ENCODE results near the gene ADGRG3. TPM values are rescaled to one million over a fixed set of nuclear protein-coding genes. Genes with fewer than 3 reads are reported as not detected.

The ADGRG3 gene
- total RNA-seq, 5 donors from 2014 or later (not counting 1 experiment from before 2014, with no cell fraction given), result 0.16 to 1.8 (median 0.40) TPM; not detected in 1

DNA sequence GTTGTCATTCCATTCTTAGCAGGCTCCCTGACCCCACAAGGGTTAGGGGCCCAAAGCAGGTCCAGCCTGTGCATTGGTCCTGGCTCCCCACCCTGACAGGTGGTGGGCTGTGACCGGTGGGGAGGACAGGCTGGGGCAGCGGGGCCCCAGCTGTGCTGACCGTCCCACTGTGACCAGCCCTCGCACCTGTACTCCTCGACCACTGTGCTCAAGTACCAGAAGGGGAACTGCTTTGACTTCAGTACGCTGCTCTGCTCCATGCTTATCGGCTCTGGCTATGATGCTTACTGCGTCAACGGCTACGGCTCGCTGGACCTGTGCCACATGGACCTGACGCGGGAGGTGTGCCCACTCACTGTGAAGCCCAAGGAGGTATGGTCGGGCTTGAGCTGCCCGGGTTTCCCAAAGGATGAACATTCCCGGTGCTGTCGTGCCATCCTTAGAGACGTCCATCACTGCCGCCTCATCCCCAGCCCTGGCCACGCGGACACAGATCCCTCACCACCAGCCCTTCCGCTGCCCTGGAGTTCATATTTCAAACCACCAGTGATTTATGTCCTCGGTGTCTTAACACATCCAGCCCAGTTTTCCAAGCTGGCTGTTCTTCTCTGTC is 33.8 kb downstream of the ADGRG3 start:
- POLR2A ChIA-PET, result no interaction called here

GRCh38 chr16:57703416-57704010 is 35.4 kb downstream of the ADGRG3 start:
- ChIA-PET CTCF (interaction anchor here (0.6 to 0.8 kb wide), 3 partner anchors 20 to 701 kb away, joined by 3 to 8 read pairs (median 3); no protein-coding TSS in a partner anchor), POLR2A (no interaction called here)
- Mint-ChIP-seq H3K27me3 (peaks cover 4 to 6% of the 10 kb centered on the region in 2 donors), H3K4me3 (no peak overlapping the region), H3K36me3 (no peaks in the 10 kb centered on the region), H3K4me1 (no peaks in the 10 kb centered on the region), H3K9me3 (no peaks in the 10 kb centered on the region), H3K27ac (no peak overlapping the region)
- Histone ChIP-seq H3K27ac (ENCODE audit: low read length) (no peak overlapping the region), H3K9me3 (no peaks in the 10 kb centered on the region), H3K4me1 (ENCODE audit: control insufficient read depth in 1 of 2, extremely low read depth in 1 of 2, insufficient read depth in 2 of 2, low read length in 2 of 2) (no peaks in the 10 kb centered on the region), H3K36me3 (ENCODE audit: control insufficient read depth in 2 of 2, extremely low read depth in 1 of 2, insufficient read depth in 1 of 2, low read length in 1 of 2) (no peaks in the 10 kb centered on the region), H3K4me3 (ENCODE audit: control insufficient read depth in 1 of 2, extremely low read depth in 1 of 2, low read length in 1 of 2) (no peak overlapping the region), H3K27me3 (replicated peaks in 1 of 2; ENCODE audit: control insufficient read depth in 2 of 2, extremely low read depth in 1 of 2, insufficient read depth in 2 of 2, low read length in 1 of 2) (peaks cover 0 to 6% of the 10 kb centered on the region in 2 experiments)
- DNase-seq (no peak), ATAC-seq (replicated peaks in 1 of 4) (no peak)
- 100% methylated on average over 4 of the region's 11 CpGs for WGBS (ENCODE audit: insufficient coverage)

More for the DNA sequence above, 33.8 kb downstream of the ADGRG3 start:
- peaks cover 0 to 5% of the 10 kb centered on the region in 2 experiments for H3K27me3 ChIP-seq (replicated peaks in 1 of 2; ENCODE audit: control insufficient read depth in 2 of 2, extremely low read depth in 1 of 2, insufficient read depth in 2 of 2, low read length in 1 of 2)
- WGBS (ENCODE audit: insufficient coverage), result 91% methylated on average over 22 of the region's 23 CpGs
- H3K36me3 Mint-ChIP-seq, result no peaks in the 10 kb centered on the region
- CTCF ChIA-PET, result no interaction called here
- peaks cover 4% of the 10 kb centered on the region in 2 donors for H3K27me3 Mint-ChIP-seq
- H3K4me1 Mint-ChIP-seq, result no peaks in the 10 kb centered on the region
- no peak overlapping the region for H3K27ac Mint-ChIP-seq
- H3K4me3 ChIP-seq (ENCODE audit: control insufficient read depth in 1 of 2, extremely low read depth in 1 of 2, low read length in 1 of 2), result no peak overlapping the region
- no peaks in the 10 kb centered on the region for H3K9me3 ChIP-seq
- DNase-seq (no peak), ATAC-seq (replicated peaks in 1 of 4) (no peak)
- H3K4me1 ChIP-seq (ENCODE audit: control insufficient read depth in 1 of 2, extremely low read depth in 1 of 2, insufficient read depth in 2 of 2, low read length in 2 of 2), result no peaks in the 10 kb centered on the region
- H3K4me3 Mint-ChIP-seq, result no peak overlapping the region
- H3K27ac ChIP-seq (ENCODE audit: low read length), result no peak overlapping the region
- no peaks in the 10 kb centered on the region for H3K36me3 ChIP-seq (ENCODE audit: control insufficient read depth in 2 of 2, extremely low read depth in 1 of 2, insufficient read depth in 1 of 2, low read length in 1 of 2)
- H3K9me3 Mint-ChIP-seq, result no peaks in the 10 kb centered on the region

GRCh38 chr16:57704011-57704904 is 36.2 kb downstream of the ADGRG3 start:
- no peaks in the 10 kb centered on the region for H3K9me3 Mint-ChIP-seq
- CTCF ChIA-PET, result interaction anchor here (0.6 to 0.8 kb wide), 4 partner anchors 19 to 700 kb away, joined by 3 to 8 read pairs (median 3); no protein-coding TSS in a partner anchor

GRCh38 chr16:57704905-57705852 is 37.1 kb downstream of the ADGRG3 start:
- no peak for DNase-seq
- POLR2A ChIA-PET, result no interaction called here
- Mint-ChIP-seq H3K9me3 (no peaks in the 10 kb centered on the region), H3K4me1 (no peaks in the 10 kb centered on the region), H3K36me3 (no peaks in the 10 kb centered on the region), H3K27me3 (peaks cover 3 to 6% of the 10 kb centered on the region in 2 donors), H3K27ac (no peak overlapping the region), H3K4me3 (no peak overlapping the region)
- no peaks in the 10 kb centered on the region for H3K9me3 ChIP-seq
- no peaks in the 10 kb centered on the region for H3K4me1 ChIP-seq (ENCODE audit: control insufficient read depth in 1 of 2, extremely low read depth in 1 of 2, insufficient read depth in 2 of 2, low read length in 2 of 2)
- H3K4me3 ChIP-seq (ENCODE audit: control insufficient read depth in 1 of 2, extremely low read depth in 1 of 2, low read length in 1 of 2), result no peak overlapping the region
- H3K36me3 ChIP-seq (ENCODE audit: control insufficient read depth in 2 of 2, extremely low read depth in 1 of 2, insufficient read depth in 1 of 2, low read length in 1 of 2), result no peaks in the 10 kb centered on the region
- H3K27me3 ChIP-seq (replicated peaks in 1 of 2; ENCODE audit: control insufficient read depth in 2 of 2, extremely low read depth in 1 of 2, insufficient read depth in 2 of 2, low read length in 1 of 2), result peaks cover 0 to 6% of the 10 kb centered on the region in 2 experiments
- CTCF ChIA-PET, result interaction anchor here in 1 of 2 donors (0.7 kb wide), 1 partner anchor 193 kb away, joined by 3 read pairs; no protein-coding TSS in a partner anchor
- H3K27ac ChIP-seq (ENCODE audit: low read length), result no peak overlapping the region
- ATAC-seq (replicated peaks in 1 of 4), result peak in 1 of 4 experiments; percentile 13
- WGBS (ENCODE audit: insufficient coverage), result 82% methylated on average over 3 of the region's 4 CpGs

More at GRCh38 chr16:57704011-57704904, 36.2 kb downstream of the ADGRG3 start:
- no peak overlapping the region for H3K27ac ChIP-seq (ENCODE audit: low read length)
- Mint-ChIP-seq H3K4me1 (no peaks in the 10 kb centered on the region), H3K27me3 (peaks cover 3 to 6% of the 10 kb centered on the region in 2 donors), H3K4me3 (no peak overlapping the region), H3K27ac (no peak overlapping the region), H3K36me3 (no peaks in the 10 kb centered on the region)
- 83% methylated on average over 7 of the region's 11 CpGs for WGBS (ENCODE audit: insufficient coverage)
- peaks cover 0 to 6% of the 10 kb centered on the region in 2 experiments for H3K27me3 ChIP-seq (replicated peaks in 1 of 2; ENCODE audit: control insufficient read depth in 2 of 2, extremely low read depth in 1 of 2, insufficient read depth in 2 of 2, low read length in 1 of 2)
- no peaks in the 10 kb centered on the region for H3K36me3 ChIP-seq (ENCODE audit: control insufficient read depth in 2 of 2, extremely low read depth in 1 of 2, insufficient read depth in 1 of 2, low read length in 1 of 2)
- H3K9me3 ChIP-seq, result no peaks in the 10 kb centered on the region
- H3K4me1 ChIP-seq (ENCODE audit: control insufficient read depth in 1 of 2, extremely low read depth in 1 of 2, insufficient read depth in 2 of 2, low read length in 2 of 2), result no peaks in the 10 kb centered on the region
- ATAC-seq (replicated peaks in 1 of 4), result no peak
- POLR2A ChIA-PET, result no interaction called here
- no peak overlapping the region for H3K4me3 ChIP-seq (ENCODE audit: control insufficient read depth in 1 of 2, extremely low read depth in 1 of 2, low read length in 1 of 2)
- DNase-seq, result no peak

- H3K27ac Mint-ChIP-seq, result no peak overlapping the region
- peaks cover 0 to 8% of the 10 kb centered on the region in 2 experiments for H3K27me3 ChIP-seq (replicated peaks in 1 of 2; ENCODE audit: control insufficient read depth in 2 of 2, extremely low read depth in 1 of 2, insufficient read depth in 2 of 2, low read length in 1 of 2)
- H3K27me3 Mint-ChIP-seq, result peaks cover 3 to 6% of the 10 kb centered on the region in 2 donors
- H3K9me3 Mint-ChIP-seq, result no peaks in the 10 kb centered on the region
- POLR2A ChIA-PET, result no interaction called here
- H3K4me1 Mint-ChIP-seq, result no peaks in the 10 kb centered on the region
- CTCF ChIA-PET, result no interaction called here
- no peaks in the 10 kb centered on the region for H3K4me1 ChIP-seq (ENCODE audit: control insufficient read depth in 1 of 2, extremely low read depth in 1 of 2, insufficient read depth in 2 of 2, low read length in 2 of 2)
- no peak for ATAC-seq (replicated peaks in 1 of 4)
- no peak overlapping the region for H3K4me3 ChIP-seq (ENCODE audit: control insufficient read depth in 1 of 2, extremely low read depth in 1 of 2, low read length in 1 of 2)
- H3K4me3 Mint-ChIP-seq, result no peak overlapping the region
- H3K36me3 ChIP-seq (ENCODE audit: control insufficient read depth in 2 of 2, extremely low read depth in 1 of 2, insufficient read depth in 1 of 2, low read length in 1 of 2), result no peaks in the 10 kb centered on the region
- no peaks in the 10 kb centered on the region for H3K9me3 ChIP-seq
- DNase-seq, result no peak
- H3K36me3 Mint-ChIP-seq, result no peaks in the 10 kb centered on the region
- H3K27ac ChIP-seq (ENCODE audit: low read length), result no peak overlapping the region
- WGBS (ENCODE audit: insufficient coverage), result 95% methylated on average over 1 of the region's 1 CpG
These were observed 38.6 kb downstream of the ADGRG3 start for GRCh38 chr16:57706717-57707116.

Data from T-cell (primary cell).